HuH-7.5 (cell line): Measurements from ENCODE around the gene PPT1.

Experiments used
- DNase-seq: peaks from one replicate; pipeline ENCODE4 v3.0.0; 2011; ENCODE audit warnings: low spot score

The PPT1 gene

DNA sequence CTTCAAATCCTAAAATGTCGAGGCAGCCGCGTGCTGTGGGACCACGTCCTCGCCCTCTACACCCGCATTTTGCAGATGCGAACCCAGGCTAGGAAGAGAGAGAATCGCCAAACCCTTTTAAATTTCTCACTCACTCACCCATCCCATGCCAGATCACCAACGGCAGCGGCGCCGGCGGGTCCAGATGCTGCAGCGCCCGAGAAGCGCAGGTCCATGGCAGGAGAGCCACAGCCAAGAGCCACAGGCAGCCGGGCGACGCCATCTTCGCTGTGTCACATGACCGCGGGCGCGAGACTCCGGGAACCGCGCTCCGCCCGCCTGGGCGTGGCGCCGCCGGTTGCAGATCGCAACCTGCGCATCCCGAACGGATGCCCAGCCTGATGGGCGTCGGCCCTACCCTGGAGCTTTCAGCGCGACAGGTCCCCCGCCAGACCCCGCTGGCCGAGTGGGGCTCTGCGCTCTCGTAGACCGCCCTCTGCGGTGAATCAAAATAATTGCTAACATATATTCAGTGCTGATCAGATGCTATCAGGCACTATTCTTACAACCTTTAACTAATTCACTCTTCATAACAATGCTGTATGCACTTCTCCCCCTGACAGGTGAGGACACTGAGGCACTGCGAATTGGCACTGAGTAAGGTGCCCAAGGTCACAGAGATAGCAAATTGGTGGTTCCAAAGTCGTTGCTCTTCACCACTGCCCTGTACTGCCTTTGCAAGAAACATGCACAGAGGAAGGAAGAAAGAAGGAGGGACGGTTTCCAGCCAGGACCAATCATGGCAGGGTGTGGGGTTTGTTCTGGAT, at the start of gene PPT1:
Gene PPT1 (minus strand): TSS at position 276 of the 806 bp plus-strand sequence. CDS start 14 bp downstream, at position 262.
- peak; percentile 64 for DNase-seq

DNA sequence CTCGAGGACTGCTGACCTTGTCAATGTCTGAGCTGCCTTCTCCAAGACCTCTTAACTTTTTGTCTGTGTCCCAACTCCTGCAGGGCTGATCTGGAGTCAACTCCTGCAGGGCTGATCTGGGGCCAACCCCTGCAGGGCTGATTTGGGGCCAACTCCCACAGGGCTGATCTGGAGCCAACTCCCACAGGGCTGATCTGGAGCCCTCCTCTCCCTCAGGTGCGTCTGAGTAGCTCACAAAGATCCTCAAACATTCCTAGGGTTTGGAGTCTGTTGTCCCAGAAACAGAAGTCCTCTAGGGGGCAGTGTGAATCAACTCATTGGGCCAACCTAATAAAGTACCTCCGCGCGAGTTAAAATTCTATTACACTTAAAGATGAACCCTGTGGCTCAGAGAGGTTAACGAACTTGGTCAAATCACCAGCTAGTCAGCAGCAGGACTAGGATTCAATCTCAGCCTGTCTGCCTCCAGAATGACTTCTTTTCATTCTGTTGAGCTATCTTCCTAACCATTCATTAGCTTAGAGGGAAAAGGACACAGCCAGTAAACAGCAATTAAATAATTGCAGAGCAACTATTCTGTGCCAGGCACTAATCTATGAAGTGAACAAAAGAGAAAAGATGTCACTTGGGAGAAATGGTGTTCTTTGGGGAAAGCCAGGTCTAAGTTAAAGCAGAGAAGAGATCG, 47.0 kb upstream of the PPT1 start:
- DNase-seq = no peak

DNA sequence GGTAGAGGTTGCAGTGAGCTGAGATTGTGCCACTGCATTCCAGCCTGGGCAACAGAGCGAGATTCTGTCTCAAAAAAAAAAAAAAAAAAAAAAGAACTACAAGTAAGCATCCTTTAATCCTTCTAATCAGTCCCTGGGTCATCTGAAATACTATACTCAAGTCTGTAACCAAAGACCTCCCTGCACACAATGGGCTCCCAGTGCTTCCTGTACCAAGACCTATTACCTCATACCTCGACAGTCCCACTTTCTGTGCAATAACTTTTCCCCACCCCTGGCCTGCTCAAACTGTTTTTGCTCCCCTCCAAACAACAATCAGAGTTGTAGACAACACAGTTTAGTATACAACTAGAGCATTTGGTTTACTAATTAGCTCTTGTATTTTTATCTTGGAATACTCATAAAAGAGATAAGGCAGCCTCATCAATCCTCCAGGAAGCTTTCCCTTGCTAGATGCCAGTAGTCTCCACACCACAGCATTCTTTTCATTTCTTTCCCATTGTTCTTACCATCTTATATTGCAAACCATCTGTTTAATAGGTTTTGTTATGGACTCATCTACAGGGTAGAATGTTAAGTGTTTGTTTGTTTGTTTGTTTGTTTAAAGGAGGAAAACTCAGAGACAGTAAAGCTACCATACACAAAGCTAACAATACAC, 45.0 kb upstream of the PPT1 start:
- DNase-seq = no peak

DNA sequence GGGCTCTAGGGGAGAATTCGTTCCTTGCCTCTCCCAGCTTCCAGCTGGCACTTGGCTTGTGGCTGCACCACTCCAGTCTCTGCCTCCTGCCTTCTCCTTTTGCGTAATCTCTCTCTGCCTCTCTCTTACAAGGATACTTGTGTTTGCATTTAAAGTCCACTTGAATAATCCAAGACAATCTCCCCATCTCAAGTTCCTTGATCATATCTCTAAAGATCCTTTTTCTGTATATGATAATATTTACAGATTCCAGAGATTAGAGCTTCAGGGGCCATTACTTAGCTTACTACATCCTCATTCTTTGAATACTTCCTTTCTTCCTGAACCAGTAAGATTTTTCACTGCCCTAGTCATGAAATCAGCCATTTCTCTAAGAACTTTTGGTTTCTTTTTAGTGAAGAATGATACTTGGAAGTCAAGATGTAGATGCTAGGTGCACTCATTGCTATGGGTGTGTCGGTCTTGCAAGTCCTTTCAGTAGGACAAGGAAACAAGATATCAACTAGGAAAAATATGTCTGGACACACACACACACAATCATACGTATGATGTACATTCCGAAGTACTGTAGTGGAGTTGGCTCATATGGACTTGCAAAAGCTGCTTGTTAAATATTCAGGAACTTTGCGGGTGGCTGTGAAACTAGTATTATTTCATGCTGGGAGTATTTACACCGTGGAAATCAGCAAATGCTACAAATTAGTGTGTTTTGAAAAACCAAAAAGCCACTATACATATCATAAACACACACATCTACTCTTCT, 43.3 kb upstream of the PPT1 start:
- DNase-seq = no peak

DNA sequence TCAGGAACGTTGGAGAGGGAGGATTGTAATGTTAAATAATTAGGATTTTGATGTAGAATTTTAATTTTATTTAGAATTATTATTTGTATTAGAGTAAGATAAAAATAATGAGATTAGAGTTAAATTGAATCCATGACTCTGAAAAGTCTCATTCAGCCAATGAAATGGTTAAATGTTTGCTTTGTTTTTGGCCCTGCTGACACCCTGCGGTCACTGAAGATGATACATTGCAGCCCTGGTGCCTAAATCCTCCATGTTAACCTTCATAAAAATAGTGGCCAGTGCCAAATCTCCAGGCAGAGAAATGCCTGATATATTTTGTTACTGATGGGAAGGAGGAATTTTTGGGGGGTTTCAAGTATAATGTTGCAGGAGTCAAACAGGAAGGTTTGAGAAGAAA, 36.8 kb upstream of the PPT1 start:
- no peak for DNase-seq

DNA sequence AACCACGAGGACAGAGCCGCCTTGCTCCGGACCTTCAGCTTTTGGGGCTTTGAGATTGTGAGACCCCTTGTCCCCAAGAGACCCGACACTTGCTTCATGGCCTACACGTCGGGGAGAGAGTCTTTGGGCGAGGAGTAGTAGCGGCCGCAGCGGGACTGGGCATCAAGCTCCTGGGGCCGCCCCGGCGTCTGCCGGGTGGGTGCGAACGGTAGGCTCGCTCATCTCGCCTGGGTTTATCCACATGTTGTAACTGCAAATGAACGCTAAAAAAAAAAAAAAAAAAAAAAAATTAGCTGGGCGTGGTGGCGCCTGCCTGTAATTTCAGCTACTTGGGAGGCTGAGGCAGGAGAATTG, 36.2 kb upstream of the PPT1 start:
- DNase-seq = no peak

DNA sequence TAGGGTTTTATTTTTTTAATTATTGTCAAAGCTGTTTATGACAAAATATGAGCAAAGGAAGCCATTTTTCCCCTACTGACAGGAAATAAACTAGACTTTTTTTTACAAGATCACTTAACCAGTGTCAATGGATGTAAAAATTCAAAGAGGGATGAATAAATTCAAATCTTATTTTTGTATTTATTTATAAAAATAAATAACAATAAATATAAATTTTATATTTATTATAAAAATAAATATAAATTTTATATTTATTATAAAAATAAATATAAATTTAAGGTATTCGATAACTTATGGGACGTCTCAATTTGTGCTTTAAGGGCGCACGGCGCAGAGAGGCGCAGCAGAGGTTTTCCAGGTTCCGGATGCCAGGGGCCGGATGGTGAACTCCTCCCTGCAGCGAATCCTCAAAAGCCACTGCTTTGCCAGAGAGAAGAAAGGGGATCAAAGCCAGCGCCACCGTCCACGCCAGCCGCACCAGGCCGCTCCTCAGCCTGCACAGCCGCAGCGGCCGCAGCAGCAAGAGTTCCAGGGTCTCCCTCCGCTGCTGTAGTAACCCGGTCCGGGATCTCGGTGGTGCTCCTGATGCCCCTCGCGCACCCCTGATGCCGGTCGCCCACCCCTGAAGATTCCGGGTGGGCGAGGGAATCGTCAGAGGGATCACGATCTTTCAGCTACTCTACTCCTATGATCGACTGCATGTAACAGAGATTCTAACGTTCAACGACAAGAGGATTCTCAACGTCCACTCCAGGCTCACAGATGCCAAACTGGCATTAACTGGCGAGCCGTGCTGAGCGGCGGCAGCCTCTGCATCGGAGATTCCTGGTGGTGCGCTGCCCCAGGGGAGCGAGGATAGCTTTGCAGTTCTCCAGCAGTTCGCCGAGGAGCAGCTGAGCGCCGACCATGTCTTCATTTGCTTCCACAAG, 35.6 kb upstream of the PPT1 start:
- no peak for DNase-seq

DNA sequence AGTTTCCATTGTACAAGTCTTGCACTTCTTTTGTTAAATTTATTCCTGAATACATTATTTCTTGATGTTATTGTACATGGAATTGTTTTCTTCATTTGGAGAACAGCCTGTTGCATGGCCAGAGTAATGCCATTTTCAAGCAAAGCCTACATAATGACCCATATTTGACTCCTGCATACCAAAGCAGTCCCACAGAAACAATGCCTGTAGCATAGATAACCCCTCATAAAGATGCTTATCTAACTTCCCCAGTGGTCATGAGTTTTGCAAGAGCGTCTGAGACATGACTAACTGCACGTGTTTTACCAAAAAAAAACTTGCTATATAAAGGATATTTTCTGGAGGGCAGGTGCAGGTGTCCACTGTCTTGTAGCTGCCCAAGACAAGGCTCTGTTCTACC, 33.8 kb upstream of the PPT1 start:
- DNase-seq = no peak

DNA sequence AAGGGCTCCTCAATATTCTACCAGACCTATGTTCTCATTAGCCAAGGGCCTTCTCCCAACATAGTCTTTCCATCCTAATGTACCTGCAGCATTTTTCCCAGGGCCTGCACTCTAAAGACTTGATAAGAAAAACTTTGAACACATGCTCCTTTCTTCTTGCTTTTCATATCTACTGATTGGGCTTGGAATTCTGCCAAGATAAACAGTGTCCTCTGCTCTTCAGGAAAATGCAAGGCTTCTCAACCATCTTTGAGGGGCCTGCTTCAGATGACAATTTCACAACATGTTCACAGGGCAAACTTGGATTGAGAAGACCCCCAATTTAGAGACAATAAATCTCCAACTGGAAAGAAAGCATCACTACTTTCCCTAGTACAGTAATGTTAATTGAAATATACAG, 25.8 kb upstream of the PPT1 start:
- no peak for DNase-seq

DNA sequence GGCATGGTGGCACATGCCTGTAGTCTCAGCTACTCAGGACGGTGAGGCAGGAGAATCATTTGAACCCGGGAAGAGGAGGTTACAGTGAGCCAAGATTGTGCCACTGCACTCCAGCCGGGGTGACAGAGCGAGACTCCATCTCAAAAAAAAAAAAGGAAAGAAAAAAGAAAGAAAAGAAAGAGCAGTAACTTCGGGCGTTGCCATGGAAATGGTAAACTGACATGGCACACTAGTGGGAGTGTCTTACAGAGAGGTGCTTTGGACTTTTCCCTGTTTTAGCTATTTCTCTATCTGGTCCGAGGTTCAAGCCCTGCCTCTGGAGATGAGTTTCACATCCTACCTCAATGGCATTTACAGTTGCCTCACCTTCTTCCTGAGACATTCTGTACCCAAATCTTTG, 23.1 kb upstream of the PPT1 start:
- no peak for DNase-seq

DNA sequence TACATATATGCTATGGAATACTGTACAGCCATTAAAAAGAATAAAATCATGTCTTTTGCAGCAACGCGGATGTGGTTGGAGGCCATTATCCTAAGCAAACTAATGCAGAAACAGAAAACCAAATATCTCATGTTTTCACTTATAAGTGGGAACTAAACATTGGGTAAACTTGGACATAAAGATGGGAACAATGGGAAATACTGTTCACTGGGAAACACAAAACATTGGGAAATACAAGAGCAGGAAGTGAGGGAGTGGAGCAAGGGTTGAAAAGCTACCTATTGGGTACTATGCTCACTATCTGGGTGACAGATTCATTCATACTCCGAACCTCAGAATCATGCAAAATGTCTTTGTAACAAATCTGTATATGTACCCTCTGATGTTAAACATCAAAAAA, 17.3 kb upstream of the PPT1 start:
- no peak for DNase-seq

DNA sequence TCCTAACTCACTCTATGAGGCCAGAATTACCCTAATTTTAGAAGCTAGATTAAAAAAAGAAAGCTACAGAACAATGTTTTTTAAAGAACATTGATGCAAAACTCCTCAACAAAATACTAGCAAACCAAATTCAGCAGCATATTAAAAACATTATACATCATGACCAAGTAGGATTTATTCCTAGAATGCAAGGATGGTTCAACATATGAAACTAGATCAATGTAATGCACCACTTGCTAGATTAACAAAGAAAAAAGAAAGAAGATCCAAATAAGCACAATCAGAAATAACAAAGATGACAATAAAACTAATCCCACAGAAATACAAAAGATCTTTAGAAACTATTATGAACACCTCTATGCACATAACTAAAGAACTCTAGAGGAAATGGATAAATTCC, 13.3 kb upstream of the PPT1 start:
- no peak for DNase-seq

DNA sequence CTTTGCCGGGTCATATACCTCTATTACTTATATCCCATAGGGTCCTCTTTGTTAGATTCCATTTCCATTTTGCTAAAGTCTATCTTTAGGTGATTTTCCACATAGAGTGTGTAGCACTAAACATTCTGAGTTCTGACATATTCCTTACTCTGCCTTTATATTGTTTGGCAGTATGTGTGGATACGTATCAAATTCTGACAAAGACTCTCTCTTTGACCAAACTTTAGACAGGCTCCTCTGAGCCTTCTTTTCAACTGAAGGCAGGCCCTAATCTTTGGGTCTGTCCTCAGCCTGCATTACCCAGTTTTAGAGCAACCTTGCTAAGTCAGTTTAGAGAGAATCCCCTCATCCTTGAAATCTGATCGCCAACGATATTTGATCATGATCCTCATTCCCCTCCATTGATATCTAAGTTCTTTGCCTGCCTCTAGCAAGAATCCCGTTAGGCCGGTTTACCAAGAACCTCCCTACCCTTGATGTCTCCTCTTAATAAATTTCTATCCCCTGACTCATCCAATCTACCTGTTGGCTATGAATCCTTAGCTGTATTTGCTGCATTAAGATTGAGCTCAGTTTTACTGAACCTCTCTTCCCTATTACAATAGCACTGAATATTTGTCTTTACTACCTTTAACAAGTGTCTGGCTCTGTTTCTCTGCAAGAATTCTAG, 10.4 kb upstream of the PPT1 start:
- DNase-seq = no peak

DNA sequence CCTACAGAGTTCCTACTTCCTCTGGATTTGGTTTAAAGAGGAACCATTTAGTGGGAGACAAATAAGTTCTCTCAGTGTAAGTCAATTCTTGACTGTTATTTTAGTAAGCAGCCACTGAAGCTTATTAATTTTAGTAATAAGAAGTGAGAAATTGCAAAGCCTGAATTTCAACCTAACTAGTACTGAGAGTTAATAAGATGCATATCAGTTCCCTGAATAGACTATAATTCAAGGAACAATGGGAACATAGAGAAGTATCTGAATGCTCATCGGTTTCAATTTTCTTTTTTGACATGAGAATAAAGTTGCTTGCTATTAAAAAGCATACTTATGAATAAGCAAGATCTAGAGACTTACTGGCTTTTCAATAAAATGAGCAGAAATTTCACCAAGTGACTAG, 8.0 kb upstream of the PPT1 start:
- no peak for DNase-seq

DNA sequence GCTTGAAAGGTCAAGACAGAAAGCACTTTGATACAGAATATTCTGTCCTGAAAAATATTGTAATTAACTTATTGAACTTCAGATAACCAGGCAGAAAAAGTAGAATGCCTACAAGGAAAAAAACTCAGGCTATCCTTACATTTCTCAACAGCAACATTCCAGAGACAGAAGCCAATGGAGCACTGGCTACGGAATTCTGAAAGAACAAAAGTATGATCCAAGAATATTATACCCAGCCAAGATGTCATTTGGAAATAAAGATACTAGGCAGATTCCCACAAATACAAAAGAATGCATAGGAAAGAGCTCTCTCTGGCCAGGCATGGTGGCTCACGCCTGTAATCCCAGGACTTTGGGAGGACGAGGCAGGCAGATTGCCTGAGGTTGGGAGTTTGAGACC, 5.8 kb upstream of the PPT1 start:
- DNase-seq = no peak

DNA sequence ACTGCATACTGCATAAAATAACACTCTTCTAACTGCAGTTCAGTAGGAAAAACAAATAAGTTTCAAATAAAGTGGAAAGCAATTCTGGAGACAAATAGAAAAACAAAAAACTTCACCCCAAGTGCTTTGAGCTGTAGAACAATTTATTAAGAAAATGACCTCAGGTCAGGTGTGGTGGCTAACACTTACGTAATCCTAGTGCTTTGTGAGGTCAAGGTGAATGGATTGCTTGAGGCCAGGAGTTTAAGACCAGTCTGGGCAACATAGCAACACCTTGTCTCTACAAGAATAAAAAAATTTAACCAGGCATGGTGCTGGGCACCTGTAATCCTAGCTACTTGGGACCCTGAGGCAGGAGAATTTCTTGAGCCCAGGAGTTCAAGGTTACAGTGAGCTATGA, 5.0 kb upstream of the PPT1 start:
- no peak for DNase-seq

DNA sequence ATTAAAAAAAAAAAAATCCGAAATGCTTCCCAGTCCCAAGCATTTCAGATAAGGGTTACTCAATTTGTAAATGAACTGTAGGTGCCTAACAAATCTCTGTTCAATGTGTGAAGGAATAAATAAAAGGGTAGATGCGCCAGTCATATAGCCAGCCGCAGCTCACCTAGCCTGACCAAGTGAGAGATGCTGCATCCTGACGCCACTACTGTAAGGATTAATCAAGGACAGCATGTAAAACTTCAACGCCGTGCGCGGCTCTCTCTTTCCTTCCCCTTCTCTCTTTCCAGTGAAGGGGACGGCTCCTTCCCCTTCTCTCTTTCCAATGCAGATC, 441 bp downstream of the PPT1 start:
- no peak for DNase-seq

DNA sequence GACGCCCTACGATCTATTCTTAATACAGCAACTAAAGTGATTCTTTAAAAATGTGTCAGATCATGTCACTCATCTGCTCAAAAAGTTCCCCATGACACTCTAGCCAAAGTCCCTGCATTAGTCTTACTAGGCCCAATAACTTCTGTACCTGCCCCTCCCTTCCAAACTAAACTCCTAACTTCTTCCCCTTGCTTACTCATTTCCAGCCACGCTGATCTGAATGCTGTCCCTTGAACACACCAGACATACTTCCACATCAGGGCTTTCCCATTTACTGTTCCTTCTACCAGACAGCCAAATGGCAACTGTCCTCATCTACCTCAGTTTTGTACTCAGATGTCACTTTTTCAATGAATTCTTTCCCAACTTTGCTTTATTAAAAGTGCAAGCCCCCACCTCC, 1.2 kb downstream of the PPT1 start:
- DNase-seq = no peak

DNA sequence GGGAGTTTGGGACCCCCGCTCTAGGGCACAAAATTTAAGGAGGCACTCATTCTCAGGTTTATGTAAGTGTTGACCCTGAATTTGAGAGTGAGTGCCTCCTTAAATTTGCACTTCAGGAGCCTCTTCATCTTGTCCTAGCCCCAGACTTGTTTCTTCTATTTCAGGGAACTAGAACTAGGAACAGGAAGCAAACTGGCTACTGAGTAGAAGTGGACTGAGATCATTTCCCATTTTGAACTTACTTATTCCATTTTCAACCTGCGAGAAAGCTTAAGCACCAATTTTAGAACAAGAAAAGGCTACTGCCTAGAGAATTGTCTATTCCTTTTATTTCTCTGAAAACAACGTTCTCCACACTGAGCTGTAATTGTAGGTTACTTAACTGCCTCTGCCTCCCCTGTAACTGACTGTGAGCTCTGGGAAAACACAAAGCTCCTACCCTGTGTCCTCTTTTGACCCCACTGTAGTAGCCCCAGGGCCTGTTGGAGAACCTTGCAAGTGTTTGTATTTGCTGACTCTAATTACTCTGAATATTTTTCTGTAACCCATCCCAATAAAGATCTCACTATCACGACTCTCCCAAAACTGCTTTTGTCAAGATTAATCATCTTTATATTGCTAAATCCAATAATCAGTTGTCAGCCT, 2.5 kb downstream of the PPT1 start:
- no peak for DNase-seq
